HEK293 (cell line): ENCODE measurements around the gene CHSY1.

Experiments
- CTCF ChIA-PET: fragments of 350-600 bp; formaldehyde crosslinking; extraction: SDS; loops from one replicate; lab custom pipeline; 2021; ENCODE audit warnings: antibody characterized with exemption; lab: Yijun Ruan, JAX
- POLR2A ChIA-PET: fragments of 300-600 bp; formaldehyde crosslinking; extraction: SDS; loops from one replicate; lab custom pipeline; 2020; ENCODE audit warnings: antibody characterized with exemption, inconsistent platforms; lab: Yijun Ruan, JAX
- H3K27ac ChIP-seq: fragments of 200-500 bp; sonication (Bioruptor generic); 2 replicates; pipeline ENCODE4 v1.5.1; 2014; ENCODE audit warnings: low read depth, low read length, control low read depth, inconsistent platforms; ENCODE audit errors: extremely low read depth
- H3K36me3 ChIP-seq, 2 experiments: fragments of 200-500 bp in 1 of 2; sonication (Bioruptor generic) in 1 of 2; 1 replicate in 1 of 2; 2 replicates in 1 of 2; pipeline ENCODE4 v1.5.1; 2014 to 2017; ENCODE audit warnings: inconsistent platforms in 2 of 2, low read length in 2 of 2; ENCODE audit not compliant: control insufficient read depth in 2 of 2, insufficient read depth in 1 of 2
- H3K4me1 ChIP-seq: fragments of 200-500 bp; sonication (Bioruptor generic); 2 replicates; pipeline ENCODE4 v1.5.1; 2014; ENCODE audit warnings: mild to moderate bottlenecking, low read length, inconsistent platforms; ENCODE audit not compliant: control insufficient read depth, insufficient read depth
- H3K4me3 ChIP-seq: 2 replicates; pipeline ENCODE4 v1.5.1; 2011; ENCODE audit warnings: low read depth, mild to moderate bottlenecking, control low read depth, low read length, moderate library complexity
- H3K9me3 ChIP-seq: fragments of 200-500 bp; sonication (Bioruptor generic); 2 replicates; pipeline ENCODE4 v1.5.1; 2014; ENCODE audit warnings: low read depth, low read length, inconsistent platforms; ENCODE audit not compliant: control insufficient read depth, insufficient read depth
- BCL11B ChIP-seq: fragments of 450-650 bp; formaldehyde crosslinking; IDR thresholded peaks from 2 replicates; pipeline ENCODE4 v1.5.1; 2016; ENCODE audit warnings: low read depth, missing biosample characterization, missing genetic modification characterization
- FEZF1 ChIP-seq: fragments of 450-650 bp; formaldehyde crosslinking; IDR thresholded peaks from 2 replicates; pipeline ENCODE4 v1.5.1; 2016; ENCODE audit warnings: missing biosample characterization, missing genetic modification characterization
- HIC1 ChIP-seq: fragments of 450-650 bp; formaldehyde crosslinking; IDR thresholded peaks from 2 replicates; pipeline ENCODE4 v1.5.1; 2016; ENCODE audit warnings: missing biosample characterization, missing genetic modification characterization
- HOXA7 ChIP-seq: sonication (generic); formaldehyde crosslinking; IDR thresholded peaks from 2 replicates; pipeline ENCODE4 v1.8.1; 2022; ENCODE audit warnings: missing genetic modification reagents, borderline replicate concordance
- HOXD13 ChIP-seq: sonication (generic); formaldehyde crosslinking; IDR thresholded peaks from 2 replicates; pipeline ENCODE4 v1.8.0; 2022; ENCODE audit warnings: missing genetic modification reagents, borderline replicate concordance
- KLF16 ChIP-seq: fragments of 450-650 bp; formaldehyde crosslinking; IDR thresholded peaks from 2 replicates; pipeline ENCODE4 v1.5.1; 2017; ENCODE audit warnings: missing biosample characterization, missing genetic modification characterization
- KLF9 ChIP-seq: fragments of 450-650 bp; formaldehyde crosslinking; IDR thresholded peaks from 2 replicates; pipeline ENCODE4 v1.5.1; 2016; ENCODE audit warnings: missing biosample characterization, missing genetic modification characterization, low read depth
- MEIS1 ChIP-seq: sonication (generic); formaldehyde crosslinking; IDR thresholded peaks from 2 replicates; pipeline ENCODE4 v1.8.1; 2022; ENCODE audit warnings: missing genetic modification reagents, mild to moderate bottlenecking, borderline replicate concordance
- PRDM1 ChIP-seq: fragments of 450-650 bp; formaldehyde crosslinking; IDR thresholded peaks from 2 replicates; pipeline ENCODE4; 2016; ENCODE audit warnings: missing biosample characterization, missing genetic modification characterization
- PRDM10 ChIP-seq: fragments of 450-650 bp; formaldehyde crosslinking; IDR thresholded peaks from 2 replicates; pipeline ENCODE4 v1.5.1; 2016; ENCODE audit warnings: missing biosample characterization, missing genetic modification characterization
- ZBTB1 ChIP-seq: fragments of 450-650 bp; formaldehyde crosslinking; IDR thresholded peaks from 2 replicates; pipeline ENCODE4 v1.5.1; 2016; ENCODE audit warnings: missing biosample characterization, missing genetic modification characterization
- ZBTB17 ChIP-seq: fragments of 450-650 bp; formaldehyde crosslinking; IDR thresholded peaks from 2 replicates; pipeline ENCODE4 v1.5.1; 2016; ENCODE audit warnings: missing biosample characterization, missing genetic modification characterization
- ZIC2 ChIP-seq: fragments of 450-650 bp; formaldehyde crosslinking; IDR thresholded peaks from 2 replicates; pipeline ENCODE4 v1.5.1; 2016; ENCODE audit warnings: missing biosample characterization, missing genetic modification characterization
- ZNF112 ChIP-seq: fragments of 450-650 bp; formaldehyde crosslinking; IDR thresholded peaks from 2 replicates; pipeline ENCODE4 v1.5.0; 2017; ENCODE audit warnings: missing biosample characterization, missing genetic modification characterization
- ZNF18 ChIP-seq: fragments of 450-650 bp; formaldehyde crosslinking; IDR thresholded peaks from 2 replicates; pipeline ENCODE4 v1.5.1; 2016; ENCODE audit warnings: missing biosample characterization, missing genetic modification characterization
- ZNF248 ChIP-seq: fragments of 450-650 bp; formaldehyde crosslinking; IDR thresholded peaks from 2 replicates; pipeline ENCODE4 v1.5.1; 2017; ENCODE audit warnings: missing biosample characterization, missing genetic modification characterization
- ZNF266 ChIP-seq: fragments of 450-650 bp; formaldehyde crosslinking; IDR thresholded peaks from 2 replicates; pipeline ENCODE4 v1.5.1; 2016; ENCODE audit warnings: missing biosample characterization, missing genetic modification characterization, low read depth
- ZNF398 ChIP-seq: fragments of 450-650 bp; formaldehyde crosslinking; IDR thresholded peaks from 2 replicates; pipeline ENCODE4 v1.5.1; 2017; ENCODE audit warnings: missing biosample characterization, missing genetic modification characterization
- ZNF48 ChIP-seq: fragments of 450-650 bp; formaldehyde crosslinking; IDR thresholded peaks from 2 replicates; pipeline ENCODE4 v1.5.1; 2016; ENCODE audit warnings: missing biosample characterization, missing genetic modification characterization
- ZNF514 ChIP-seq: fragments of 450-650 bp; formaldehyde crosslinking; IDR thresholded peaks from 2 replicates; pipeline ENCODE4 v1.5.1; 2016; ENCODE audit warnings: missing biosample characterization, missing genetic modification characterization
- ZNF548 ChIP-seq: fragments of 450-650 bp; formaldehyde crosslinking; IDR thresholded peaks from 2 replicates; pipeline ENCODE4 v1.5.1; 2016; ENCODE audit warnings: missing biosample characterization, missing genetic modification characterization
- ZNF571 ChIP-seq: fragments of 450-650 bp; formaldehyde crosslinking; IDR thresholded peaks from 2 replicates; pipeline ENCODE4 v1.5.0; 2017; ENCODE audit warnings: missing biosample characterization, missing genetic modification characterization
- ZNF600 ChIP-seq: fragments of 450-650 bp; formaldehyde crosslinking; IDR thresholded peaks from 2 replicates; pipeline ENCODE4 v1.5.1; 2016; ENCODE audit warnings: missing biosample characterization, missing genetic modification characterization
- ZNF610 ChIP-seq: fragments of 450-650 bp; formaldehyde crosslinking; IDR thresholded peaks from 2 replicates; pipeline ENCODE4 v1.5.1; 2016; ENCODE audit warnings: missing biosample characterization, missing genetic modification characterization, borderline replicate concordance
- ZSCAN16 ChIP-seq: fragments of 450-650 bp; formaldehyde crosslinking; IDR thresholded peaks from 2 replicates; pipeline ENCODE4 v1.5.1; 2016; ENCODE audit warnings: missing biosample characterization, missing genetic modification characterization
- ZSCAN18 ChIP-seq: fragments of 450-650 bp; formaldehyde crosslinking; IDR thresholded peaks from 2 replicates; pipeline ENCODE4 v1.5.1; 2016; ENCODE audit warnings: missing biosample characterization, missing genetic modification characterization
- ZSCAN4 ChIP-seq: fragments of 450-650 bp; formaldehyde crosslinking; IDR thresholded peaks from 2 replicates; pipeline ENCODE4 v1.5.1; 2017; ENCODE audit warnings: missing biosample characterization, missing genetic modification characterization

Gene CHSY1

GRCh38 chr15:101255615-101256241, 3.9 kb upstream of the CHSY1 start:
- Histone ChIP-seq H3K4me3 (no peak overlapping the region), H3K9me3 (no peaks in the 10 kb centered on the region), H3K36me3 (no peaks in the 10 kb centered on the region), H3K4me1 (0 out of 2 replicates have a peak, but pooled peaks cover 2% of the 10 kb centered on the region), H3K27ac (no peak overlapping the region)
- POLR2A ChIA-PET: interaction anchor here (1.2 kb wide), 2 partner anchors 237 to 247 kb away, joined by 3 to 4 read pairs; no protein-coding TSS in a partner anchor
- CTCF ChIA-PET: interaction anchor here (0.6 to 12.5 kb wide), 9 partner anchors 8 to 628 kb away, joined by 3 to 223 read pairs (median 4); no protein-coding TSS in a partner anchor
- TF ChIP-seq BCL11B (tag by site-specific recombination) (no peak), KLF9 (tag by site-specific recombination) (no peak), HIC1 (no peak; the same call in 1 of the 2 replicates), ZNF548 (tag by site-specific recombination) (no peak), ZBTB17 (tag by site-specific recombination) (no peak), ZNF398 (tag by site-specific recombination) (no peak), ZNF571 (tag by site-specific recombination) (no peak), KLF16 (tag by site-specific recombination) (no peak), ZSCAN16 (tag by site-specific recombination) (no peak), PRDM1 (tag by site-specific recombination) (0 out of 2 replicates have a peak, but pooled peaks have one; percentile 24), HOXA7 (CRISPR knock-in tag) (no peak), ZNF112 (no peak), HOXD13 (CRISPR knock-in tag) (no peak), ZSCAN18 (tag by site-specific recombination) (no peak), ZNF18 (tag by site-specific recombination) (peak; percentile 75; the same call in 1 of the 2 replicates), ZNF266 (no peak), MEIS1 (CRISPR knock-in tag) (no peak), ZNF600 (tag by site-specific recombination) (peak; percentile 93), ZNF48 (tag by site-specific recombination) (no peak), ZSCAN4 (tag by site-specific recombination) (peak; percentile 85), ZIC2 (peak; percentile 17; the same call in 1 of the 2 replicates), ZNF514 (tag by site-specific recombination) (no peak), ZNF610 (no peak), FEZF1 (tag by site-specific recombination) (peak; percentile 62; the same call in 1 of the 2 replicates), PRDM10 (tag by site-specific recombination) (no peak), ZNF248 (tag by site-specific recombination) (no peak), ZBTB1 (tag by site-specific recombination) (no peak)
